SK-N-SH treated with all-trans-retinoic acid at 6 μM for 48 hours (cell line): ENCODE data around the gene XYLB.
"Not testable (repeated sequence)": the region's sequence is repeated elsewhere in the genome, so short reads cannot be mapped to it uniquely, and the experiment has no call there.

Experiments used
- ISL1 ChIP-seq: fragments of 250-450 bp; sonication (Bioruptor Pico); IDR thresholded peaks from 2 replicates; pipeline ENCODE4 v2.1.2; 2022; ENCODE audit warnings: mild to moderate bottlenecking, moderate library complexity
- PPARA ChIP-seq: fragments of 250-450 bp; sonication (Bioruptor Pico); IDR thresholded peaks from 2 replicates; pipeline ENCODE4 v1.5.0; 2020; ENCODE audit warnings: mild to moderate bottlenecking, borderline replicate concordance
- SNAI2 ChIP-seq: fragments of 250-450 bp; sonication (Bioruptor Pico); IDR thresholded peaks from 2 replicates; pipeline ENCODE4 v1.5.0; 2020; ENCODE audit warnings: mild to moderate bottlenecking, moderate library complexity
- ZFP3 ChIP-seq: fragments of 250-450 bp; sonication (Bioruptor Pico); IDR thresholded peaks from 2 replicates; pipeline ENCODE4 v1.5.0; 2020; ENCODE audit warnings: mild to moderate bottlenecking, moderate library complexity
- ZFP30 ChIP-seq: fragments of 450-650 bp; formaldehyde crosslinking; IDR thresholded peaks from 2 replicates; pipeline ENCODE4 v1.5.0; 2022; ENCODE audit warnings: mild to moderate bottlenecking, moderate library complexity
- ZNF8 ChIP-seq: fragments of 450-650 bp; formaldehyde crosslinking; IDR thresholded peaks from 2 replicates; pipeline ENCODE4 v1.5.0; 2020; ENCODE audit warnings: mild to moderate bottlenecking, moderate library complexity
- TF ChIP-seq, protein P1 (sequence below): fragments of 250-450 bp; sonication (Bioruptor Pico); IDR thresholded peaks from 2 replicates; pipeline ENCODE4 v1.5.1; 2020; ENCODE audit warnings: low read depth, mild to moderate bottlenecking, moderate library complexity
- TF ChIP-seq, protein P2 (sequence below): fragments of 250-450 bp; sonication (Bioruptor Pico); IDR thresholded peaks from 2 replicates; pipeline ENCODE4 v1.8.0; 2020; ENCODE audit warnings: mild to moderate bottlenecking, moderate library complexity, borderline replicate concordance
- TF ChIP-seq, protein P3 (sequence below): fragments of 250-450 bp; sonication (Bioruptor Pico); IDR thresholded peaks from 2 replicates; pipeline ENCODE4 v1.5.0; 2020; ENCODE audit warnings: mild to moderate bottlenecking, moderate library complexity

DNA sequence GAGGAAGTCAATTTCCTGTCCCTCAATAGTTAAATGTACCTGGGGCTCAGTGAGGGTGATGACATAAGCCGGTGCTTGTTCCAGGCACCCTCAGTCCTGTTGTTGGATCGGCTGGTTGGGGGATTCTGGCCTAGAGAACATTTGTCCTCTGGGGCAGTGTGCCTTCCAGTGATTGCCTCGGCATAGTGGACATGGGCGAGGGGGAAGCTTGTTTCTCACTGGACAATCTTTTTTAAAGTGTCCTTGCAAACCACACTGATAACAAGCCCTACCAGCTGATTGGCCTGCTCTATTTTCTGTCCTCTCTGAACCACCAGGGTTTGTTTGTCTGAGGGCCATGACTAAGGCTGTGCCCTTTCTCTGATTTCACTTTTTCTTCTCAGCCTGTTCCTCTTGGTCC lies 96.6 kb downstream of the XYLB start:
- TF ChIP-seq, protein P1, sequence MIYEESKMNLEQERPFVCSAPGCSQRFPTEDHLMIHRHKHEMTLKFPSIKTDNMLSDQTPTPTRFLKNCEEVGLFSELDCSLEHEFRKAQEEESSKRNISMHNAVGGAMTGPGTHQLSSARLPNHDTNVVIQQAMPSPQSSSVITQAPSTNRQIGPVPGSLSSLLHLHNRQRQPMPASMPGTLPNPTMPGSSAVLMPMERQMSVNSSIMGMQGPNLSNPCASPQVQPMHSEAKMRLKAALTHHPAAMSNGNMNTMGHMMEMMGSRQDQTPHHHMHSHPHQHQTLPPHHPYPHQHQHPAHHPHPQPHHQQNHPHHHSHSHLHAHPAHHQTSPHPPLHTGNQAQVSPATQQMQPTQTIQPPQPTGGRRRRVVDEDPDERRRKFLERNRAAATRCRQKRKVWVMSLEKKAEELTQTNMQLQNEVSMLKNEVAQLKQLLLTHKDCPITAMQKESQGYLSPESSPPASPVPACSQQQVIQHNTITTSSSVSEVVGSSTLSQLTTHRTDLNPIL: not testable (repeated sequence)
- not testable (repeated sequence) for TF ChIP-seq ZFP3 (CRISPR knock-in tag); ZFP30 (CRISPR knock-in tag); ZNF8 (CRISPR knock-in tag); PPARA; SNAI2; ISL1
- TF ChIP-seq, protein P2, sequence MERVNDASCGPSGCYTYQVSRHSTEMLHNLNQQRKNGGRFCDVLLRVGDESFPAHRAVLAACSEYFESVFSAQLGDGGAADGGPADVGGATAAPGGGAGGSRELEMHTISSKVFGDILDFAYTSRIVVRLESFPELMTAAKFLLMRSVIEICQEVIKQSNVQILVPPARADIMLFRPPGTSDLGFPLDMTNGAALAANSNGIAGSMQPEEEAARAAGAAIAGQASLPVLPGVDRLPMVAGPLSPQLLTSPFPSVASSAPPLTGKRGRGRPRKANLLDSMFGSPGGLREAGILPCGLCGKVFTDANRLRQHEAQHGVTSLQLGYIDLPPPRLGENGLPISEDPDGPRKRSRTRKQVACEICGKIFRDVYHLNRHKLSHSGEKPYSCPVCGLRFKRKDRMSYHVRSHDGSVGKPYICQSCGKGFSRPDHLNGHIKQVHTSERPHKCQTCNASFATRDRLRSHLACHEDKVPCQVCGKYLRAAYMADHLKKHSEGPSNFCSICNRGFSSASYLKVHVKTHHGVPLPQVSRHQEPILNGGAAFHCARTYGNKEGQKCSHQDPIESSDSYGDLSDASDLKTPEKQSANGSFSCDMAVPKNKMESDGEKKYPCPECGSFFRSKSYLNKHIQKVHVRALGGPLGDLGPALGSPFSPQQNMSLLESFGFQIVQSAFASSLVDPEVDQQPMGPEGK (CRISPR knock-in tag): not testable (repeated sequence)
- TF ChIP-seq, protein P3, sequence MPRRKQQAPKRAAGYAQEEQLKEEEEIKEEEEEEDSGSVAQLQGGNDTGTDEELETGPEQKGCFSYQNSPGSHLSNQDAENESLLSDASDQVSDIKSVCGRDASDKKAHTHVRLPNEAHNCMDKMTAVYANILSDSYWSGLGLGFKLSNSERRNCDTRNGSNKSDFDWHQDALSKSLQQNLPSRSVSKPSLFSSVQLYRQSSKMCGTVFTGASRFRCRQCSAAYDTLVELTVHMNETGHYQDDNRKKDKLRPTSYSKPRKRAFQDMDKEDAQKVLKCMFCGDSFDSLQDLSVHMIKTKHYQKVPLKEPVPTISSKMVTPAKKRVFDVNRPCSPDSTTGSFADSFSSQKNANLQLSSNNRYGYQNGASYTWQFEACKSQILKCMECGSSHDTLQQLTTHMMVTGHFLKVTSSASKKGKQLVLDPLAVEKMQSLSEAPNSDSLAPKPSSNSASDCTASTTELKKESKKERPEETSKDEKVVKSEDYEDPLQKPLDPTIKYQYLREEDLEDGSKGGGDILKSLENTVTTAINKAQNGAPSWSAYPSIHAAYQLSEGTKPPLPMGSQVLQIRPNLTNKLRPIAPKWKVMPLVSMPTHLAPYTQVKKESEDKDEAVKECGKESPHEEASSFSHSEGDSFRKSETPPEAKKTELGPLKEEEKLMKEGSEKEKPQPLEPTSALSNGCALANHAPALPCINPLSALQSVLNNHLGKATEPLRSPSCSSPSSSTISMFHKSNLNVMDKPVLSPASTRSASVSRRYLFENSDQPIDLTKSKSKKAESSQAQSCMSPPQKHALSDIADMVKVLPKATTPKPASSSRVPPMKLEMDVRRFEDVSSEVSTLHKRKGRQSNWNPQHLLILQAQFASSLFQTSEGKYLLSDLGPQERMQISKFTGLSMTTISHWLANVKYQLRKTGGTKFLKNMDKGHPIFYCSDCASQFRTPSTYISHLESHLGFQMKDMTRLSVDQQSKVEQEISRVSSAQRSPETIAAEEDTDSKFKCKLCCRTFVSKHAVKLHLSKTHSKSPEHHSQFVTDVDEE (CRISPR knock-in tag): not testable (repeated sequence)
